Daoy (cell line): ENCODE results near the gene FIBIN. TPM values are rescaled to one million over a fixed set of nuclear protein-coding genes. Genes with fewer than 3 reads are reported as not detected.

ENCODE experiments used
- DNase-seq: peaks from one replicate; pipeline ENCODE4 v3.0.0-alpha.2; 2015; ENCODE audit warnings: low read depth
- total RNA-seq: library from RNA; depleted of rRNA; stranded (reverse); fragments of >200 nt; shearing (Covaris generic); gene quantifications from 2 replicates; pipeline ENCODE4 v1.2.3, GENCODE V29; 2014; rRNA removed

Gene FIBIN
- total RNA-seq, 1 experiment from 2014 or later: 0.11 TPM

DNA sequence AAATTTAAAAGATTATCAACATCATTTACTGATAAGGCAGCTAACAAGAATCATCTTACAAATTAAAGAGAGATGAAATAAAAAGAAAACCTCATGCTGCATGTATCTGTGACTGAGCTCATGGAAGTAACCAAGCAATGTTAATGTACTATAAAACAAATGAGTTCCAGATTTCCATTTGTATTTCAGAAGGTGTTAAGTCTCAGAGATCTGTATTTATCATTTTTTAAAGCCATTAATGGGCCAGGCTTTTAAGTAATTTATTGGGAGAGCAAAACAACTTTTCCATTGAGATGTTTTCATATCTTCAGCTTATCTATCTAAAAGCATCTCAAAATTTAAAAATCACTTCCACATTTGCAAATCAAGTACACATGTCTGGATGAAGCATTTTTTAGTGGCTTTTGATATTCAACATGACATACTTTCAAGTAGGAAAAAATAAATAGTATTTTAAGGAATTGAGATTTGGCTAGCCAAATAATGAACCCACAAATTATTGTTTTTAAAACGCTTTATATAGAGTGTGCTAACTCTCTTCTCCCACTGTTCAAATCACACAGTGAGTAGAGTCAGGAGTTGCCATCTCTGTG lies 28.8 kb downstream of the FIBIN start:
- DNase-seq: no peak

- no peak for DNase-seq
Measured at GRCh38 chr11:27024865-27025264, 31.0 kb downstream of the FIBIN start.

- DNase-seq: no peak
Measured at GRCh38 chr11:27025312-27025955, 31.5 kb downstream of the FIBIN start.

DNA sequence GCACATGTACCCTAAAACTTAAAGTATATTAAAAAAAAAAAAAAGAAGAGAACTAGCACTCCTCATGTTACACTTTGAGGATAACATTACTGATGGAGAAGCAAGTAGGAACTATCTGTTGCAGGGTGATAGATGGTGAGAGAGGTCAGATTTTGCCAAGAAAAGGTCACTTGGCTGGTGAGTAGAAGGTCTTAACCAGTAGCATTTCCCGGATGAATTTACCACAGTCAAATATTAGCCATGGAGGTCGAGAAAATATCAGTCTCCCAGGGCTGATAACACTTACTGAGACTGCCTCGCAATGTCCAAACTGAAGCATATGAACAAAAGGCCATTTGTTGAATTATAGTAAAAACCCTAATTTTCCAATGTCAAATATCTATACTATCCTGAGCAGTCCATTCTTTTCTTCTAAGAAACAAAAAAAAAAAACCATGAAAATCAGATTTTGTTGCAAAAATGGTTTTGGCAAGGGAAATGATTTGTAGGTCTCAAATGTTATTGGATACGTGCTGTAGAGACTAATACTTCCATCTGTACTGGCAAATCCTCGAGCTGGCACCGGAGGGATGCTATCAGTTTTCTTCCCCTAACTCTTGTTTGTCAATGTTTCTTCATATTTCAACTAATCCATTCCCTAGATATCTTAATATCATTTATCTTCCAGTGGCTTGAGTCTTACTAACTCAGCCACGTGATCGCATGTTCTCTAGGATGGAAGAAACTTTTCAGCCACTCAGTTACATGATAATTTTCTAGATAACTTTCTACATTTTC lies 32.2 kb downstream of the FIBIN start:
- no peak for DNase-seq

DNA sequence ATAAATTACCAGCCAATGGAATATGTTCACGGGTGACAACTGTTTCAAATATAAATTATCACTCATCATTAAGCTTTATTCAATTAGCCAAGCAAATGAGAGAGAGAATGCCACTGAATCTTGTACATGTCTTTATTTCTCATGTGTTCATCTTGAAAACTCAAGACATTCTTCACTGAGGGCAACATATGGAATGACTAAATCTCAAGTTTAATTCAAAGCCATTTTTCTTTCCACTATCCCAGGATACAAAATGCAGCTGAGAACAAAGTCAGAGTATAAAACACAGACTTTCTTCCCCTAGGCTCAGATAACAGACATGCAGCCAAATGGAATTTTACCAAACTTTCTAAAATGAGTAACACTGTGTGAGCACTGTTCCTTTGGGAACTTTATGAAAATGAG lies 34.7 kb downstream of the FIBIN start:
- DNase-seq: no peak

GRCh38 chr11:27029966-27030365 lies 36.1 kb downstream of the FIBIN start:
- DNase-seq: no peak

- DNase-seq: no peak
Measured at GRCh38 chr11:27031754-27032153, 37.8 kb downstream of the FIBIN start.

DNA sequence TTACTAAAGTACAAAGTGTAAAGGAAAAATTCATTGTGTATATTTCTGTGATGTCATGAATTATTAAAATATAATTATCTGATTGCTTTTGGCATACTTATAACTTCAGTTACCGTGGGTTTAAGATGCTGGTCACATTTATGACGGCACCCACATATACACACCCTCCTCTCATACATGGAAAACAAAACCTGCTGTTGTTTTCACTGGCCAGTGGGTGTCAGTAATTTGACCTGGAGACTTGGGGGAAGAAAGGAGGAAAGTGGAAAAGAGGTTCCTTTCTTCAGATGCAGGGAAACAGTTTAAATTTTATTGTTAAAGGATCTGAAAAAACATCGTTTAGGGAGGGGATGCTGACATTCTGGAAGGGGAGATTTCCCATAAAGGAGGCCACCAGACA lies 46.0 kb downstream of the FIBIN start:
- DNase-seq: no peak

DNA sequence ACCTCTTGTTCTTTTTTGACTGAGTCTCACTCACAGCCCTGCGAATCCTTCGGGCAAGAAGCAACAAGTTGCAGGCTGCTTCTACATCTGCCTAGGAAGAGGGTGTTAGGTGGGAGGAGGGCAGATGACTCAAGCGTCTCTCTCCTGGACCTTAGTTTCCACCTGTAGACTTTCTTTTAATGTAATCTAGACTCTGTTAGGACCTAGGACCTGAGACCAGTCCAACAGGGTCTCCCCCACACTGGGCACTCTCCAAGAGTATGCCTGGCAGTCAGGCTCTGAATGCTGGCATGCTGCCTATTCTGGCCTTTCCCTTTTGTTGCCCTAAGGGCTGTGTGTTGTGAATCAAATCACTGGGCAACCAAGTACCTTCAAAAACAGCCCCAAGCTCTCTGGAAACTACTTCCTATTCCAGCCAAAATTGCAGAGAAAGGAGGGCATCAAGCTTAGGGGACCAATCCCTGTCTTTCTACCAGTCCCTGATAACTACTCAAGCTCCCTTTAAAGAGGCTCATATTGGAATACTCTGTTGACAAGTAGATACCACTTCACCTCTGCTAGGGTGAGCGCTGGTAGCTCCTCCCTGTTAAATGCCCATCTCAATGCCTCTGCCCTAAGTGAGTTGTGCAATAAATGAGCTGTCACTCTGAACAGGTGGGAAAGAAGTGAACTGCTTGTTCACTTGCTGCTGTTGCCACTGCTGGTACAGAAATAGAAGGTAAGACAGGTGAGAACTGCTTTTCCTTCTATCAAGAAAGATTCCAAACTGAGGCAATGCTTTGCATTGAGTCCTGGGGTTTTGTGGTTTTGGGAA lies 46.6 kb downstream of the FIBIN start, which contains the start of gene BBOX1:
BBOX1 (plus strand) TSS at position 514 of the 814 bp plus-strand sequence. CDS start 14,616 bp downstream, outside the sequence.
- peak; percentile 4 for DNase-seq

GRCh38 chr11:27041141-27041899 lies 47.4 kb downstream of the FIBIN start:
- DNase-seq: no peak

Other genes starting within 250 kb of the FIBIN start
- gene BBOX1, start 46.7 kb downstream of the FIBIN start, total RNA-seq: not detected in 2 replicates